ENCODE results near the gene CDH1.

CDH1 gene

DNA sequence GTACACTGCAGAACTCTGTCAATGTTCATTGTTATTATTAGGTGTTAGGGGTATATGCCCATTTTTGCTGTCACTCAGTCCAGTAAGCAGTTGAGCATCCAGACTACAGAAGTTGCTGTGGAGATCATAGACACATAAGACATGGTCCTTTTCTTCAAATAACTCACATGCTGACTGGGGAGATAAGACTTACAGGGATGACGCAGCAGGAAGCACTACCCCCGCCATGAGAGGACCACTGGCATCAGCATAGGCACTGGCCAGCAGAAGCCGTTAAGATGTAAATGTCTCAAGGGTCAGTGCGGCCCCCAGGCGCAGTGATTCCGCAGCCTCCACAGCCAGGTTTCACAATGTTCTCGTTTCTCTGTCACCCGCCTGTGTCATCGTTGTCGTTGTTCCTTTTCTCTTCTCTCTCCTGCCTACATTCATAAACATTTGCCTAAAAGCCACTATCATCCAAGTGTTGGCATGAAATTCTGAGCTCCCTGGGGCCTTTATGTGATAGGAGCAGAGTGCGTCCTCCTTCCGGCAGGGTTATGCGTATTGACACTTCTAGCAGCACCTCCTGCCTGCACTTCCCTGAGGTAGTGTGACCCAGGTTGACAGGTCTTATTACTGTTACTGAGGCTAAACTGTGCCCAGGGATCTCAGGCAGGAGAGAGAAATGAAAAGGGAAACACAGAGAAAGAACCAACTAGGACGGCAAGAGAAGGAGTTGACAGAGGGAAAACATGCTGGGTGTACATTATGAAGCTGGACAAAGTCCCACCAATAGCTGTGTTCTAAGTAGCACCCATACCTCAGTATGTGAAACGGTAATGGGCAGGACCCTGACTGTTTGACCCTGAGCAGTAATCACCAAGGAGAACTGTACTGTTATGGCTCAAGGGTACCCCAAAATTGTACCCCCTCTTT is 124.1 kb downstream of the CDH1 start:
- no peak for DNase-seq

DNA sequence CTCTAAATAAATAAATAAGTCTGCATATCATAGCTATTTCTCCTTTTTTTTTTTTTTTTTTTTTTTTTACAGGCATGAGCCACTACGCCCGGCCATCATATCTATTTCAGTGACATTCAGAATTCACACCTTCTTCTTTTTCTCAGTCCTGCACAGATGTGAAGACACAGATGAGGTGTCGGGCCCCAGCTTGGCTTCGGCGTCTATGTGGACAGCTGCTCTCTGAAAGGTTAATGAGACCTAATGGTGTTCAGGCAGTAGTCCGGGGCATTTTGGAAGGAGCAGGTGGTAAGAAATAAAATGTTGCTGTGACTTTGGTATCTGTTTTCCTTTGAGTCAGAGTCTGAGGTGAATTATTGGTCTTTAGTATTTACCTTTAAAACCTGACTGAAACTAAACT is 129.8 kb downstream of the CDH1 start:
- DNase-seq: no peak

DNA sequence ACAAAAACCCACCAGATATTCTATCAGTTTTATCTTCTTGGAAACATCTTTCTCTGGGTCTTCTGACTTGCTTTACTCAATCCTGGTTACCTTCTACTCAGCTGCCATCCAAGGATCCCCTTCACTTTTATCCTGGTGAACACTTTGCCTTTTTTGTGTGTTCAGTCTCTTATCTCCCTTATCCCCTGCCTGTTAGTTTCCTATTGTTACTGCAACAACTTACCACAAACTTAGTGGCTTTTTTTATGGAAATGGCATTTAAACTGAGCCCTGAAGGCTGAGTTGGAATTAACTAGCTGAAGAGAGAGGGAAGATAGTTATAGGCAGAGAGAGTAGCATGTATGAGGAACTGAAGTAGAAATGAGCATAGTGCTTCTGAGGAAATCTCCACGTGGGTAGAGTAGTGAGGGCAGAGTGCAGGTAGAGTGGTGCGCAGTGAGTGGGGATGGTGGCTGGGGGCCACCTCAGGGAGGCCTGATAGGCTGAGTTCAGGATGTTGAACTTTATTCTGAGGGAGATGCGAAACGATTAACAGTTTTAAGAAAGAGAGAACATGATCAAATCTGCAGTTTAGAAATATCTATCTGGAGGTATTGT is 132.5 kb downstream of the CDH1 start:
- no peak for DNase-seq

DNA sequence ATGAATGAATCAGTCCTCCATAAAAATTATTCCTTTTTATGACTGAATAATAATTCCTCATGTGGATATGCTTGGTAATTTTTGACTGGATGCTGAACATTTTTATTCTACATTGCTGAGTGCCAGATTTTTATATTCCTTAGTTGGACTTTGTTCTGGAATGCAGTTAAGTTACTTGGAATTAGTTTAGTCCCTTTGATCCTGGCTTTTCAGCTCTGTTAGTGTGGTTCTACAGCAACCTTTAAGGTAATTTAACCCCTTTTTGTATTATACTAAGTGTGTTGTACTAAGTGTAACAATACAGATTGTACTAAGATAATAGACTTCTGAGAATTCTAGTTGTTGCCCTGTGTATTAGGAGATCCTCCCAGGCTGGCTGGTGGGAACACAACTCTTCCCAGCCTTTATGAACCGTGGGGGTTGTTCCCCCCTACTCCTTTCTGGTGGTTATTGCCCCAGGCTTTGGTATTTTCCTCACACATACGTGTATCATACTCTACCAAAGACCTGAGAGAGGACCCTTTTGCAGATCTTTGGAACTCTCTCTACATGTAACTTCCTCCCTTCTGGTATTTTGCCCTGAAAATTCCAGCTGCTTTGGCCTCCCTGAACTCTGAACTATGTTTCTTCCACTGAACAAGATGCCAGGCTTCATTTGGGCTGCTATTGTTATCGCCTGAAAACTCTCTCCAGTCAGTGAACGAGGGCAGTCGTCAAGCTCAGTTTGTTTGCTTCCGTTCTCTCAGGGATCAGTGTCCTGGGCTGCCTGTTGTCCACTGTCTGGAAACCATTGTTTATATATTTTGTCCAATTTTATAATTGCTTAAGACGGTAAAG is 136.8 kb downstream of the CDH1 start:
- DNase-seq: no peak

DNA sequence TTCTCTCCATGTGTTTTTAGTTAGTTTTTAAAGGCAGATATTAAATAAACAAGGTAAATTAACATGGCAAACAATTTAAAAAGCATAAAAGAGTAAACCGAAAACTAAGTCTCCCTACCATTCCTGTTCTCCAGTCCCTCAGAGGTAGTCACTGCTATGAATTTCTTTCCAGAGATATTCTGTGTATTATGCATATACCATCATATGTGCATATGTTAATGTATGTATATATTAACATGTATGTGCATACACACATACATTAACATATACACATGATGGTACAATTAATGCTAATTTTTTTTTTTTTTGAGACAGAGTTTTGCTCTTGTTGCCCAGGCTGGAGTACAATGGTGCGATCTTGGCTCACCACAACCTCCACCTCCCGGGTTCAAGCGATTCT is 138.8 kb downstream of the CDH1 start:
- no peak for DNase-seq

DNA sequence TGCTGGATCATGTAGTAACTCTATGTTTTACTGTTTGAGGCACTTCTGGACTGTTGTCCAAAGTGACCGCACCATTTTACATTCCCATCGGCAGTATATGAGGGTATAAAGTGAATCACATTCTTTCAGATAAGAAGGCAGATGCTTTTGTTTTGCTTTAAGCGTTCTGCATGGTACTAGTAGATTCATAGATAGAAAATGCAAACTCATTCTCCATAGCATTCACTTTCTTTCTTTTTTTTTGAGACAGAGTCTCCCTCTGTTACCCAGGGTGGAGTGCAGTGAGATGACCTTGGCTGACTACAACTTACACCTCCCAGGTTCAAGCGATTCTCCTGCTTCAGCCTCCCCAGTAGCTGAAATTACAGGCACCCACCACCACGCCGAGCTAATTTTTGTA is 146.6 kb downstream of the CDH1 start:
- DNase-seq: no peak

DNA sequence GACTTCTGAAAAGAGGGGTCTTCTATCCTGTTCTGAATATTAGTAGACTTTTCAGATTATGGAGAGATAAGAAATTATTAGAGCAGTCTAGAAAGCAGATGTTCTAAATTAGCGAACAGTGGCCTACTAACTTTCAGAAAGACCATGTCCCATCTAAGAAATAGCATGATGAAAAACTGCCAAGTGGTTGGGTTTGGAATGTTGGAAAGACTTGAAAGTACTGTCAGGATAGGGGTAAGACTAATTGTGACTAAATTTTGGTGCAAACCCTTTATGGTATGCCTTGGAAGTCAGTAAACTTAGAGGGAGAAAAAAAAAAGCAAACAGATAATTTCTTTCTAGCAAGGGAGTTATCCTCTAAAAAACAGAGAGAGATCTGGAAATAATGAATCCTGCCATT is 147.3 kb downstream of the CDH1 start:
- no peak for DNase-seq
